Fibroblast of villous mesenchyme (primary cell): Measurements from ENCODE around the gene GBX1. TPM values are rescaled to one million over a fixed set of nuclear protein-coding genes. Genes with fewer than 3 reads are reported as not detected.

Experiments used
- DNase-seq: peaks from one replicate; pipeline ENCODE4 v3.0.0-alpha.2; 2010; ENCODE audit warnings: low read depth
- H3K4me3 ChIP-seq: 2 replicates; pipeline ENCODE4 v1.5.1; 2011; ENCODE audit warnings: low read depth, mild to moderate bottlenecking, low read length
- CTCF ChIP-seq: IDR thresholded peaks from 2 replicates; pipeline ENCODE4 v1.5.1; 2012; ENCODE audit warnings: low read depth, mild to moderate bottlenecking, low read length; ENCODE audit not compliant: insufficient read depth
- total RNA-seq: library from RNA; depleted of rRNA; stranded (reverse); fragments of >200 nt; gene quantifications from 2 replicates; pipeline ENCODE4 v1.2.3, GENCODE V29; 2012

The GBX1 gene
- total RNA-seq, 1 donor, result not detected

- TF ChIP-seq CTCF, result peak; percentile 61
- H3K4me3 ChIP-seq, result peak overlapping the region; percentile 33
- peak; percentile 11 for DNase-seq
Measured at GRCh38 chr7:151168003-151168786, 701 bp upstream of the GBX1 start.

- TF ChIP-seq CTCF, result no peak
- no peak for DNase-seq
- no peak overlapping the region for H3K4me3 ChIP-seq
Measured at GRCh38 chr7:151166629-151167196, 781 bp downstream of the GBX1 start.

GRCh38 chr7:151161757-151162156 is 5.7 kb downstream of the GBX1 start:
- no peak for TF ChIP-seq CTCF
- no peak for DNase-seq
- no peak overlapping the region for H3K4me3 ChIP-seq

- DNase-seq, result no peak
- TF ChIP-seq CTCF, result no peak
- H3K4me3 ChIP-seq, result no peak overlapping the region
Measured at GRCh38 chr7:151157645-151158329, 9.7 kb downstream of the GBX1 start.

DNA sequence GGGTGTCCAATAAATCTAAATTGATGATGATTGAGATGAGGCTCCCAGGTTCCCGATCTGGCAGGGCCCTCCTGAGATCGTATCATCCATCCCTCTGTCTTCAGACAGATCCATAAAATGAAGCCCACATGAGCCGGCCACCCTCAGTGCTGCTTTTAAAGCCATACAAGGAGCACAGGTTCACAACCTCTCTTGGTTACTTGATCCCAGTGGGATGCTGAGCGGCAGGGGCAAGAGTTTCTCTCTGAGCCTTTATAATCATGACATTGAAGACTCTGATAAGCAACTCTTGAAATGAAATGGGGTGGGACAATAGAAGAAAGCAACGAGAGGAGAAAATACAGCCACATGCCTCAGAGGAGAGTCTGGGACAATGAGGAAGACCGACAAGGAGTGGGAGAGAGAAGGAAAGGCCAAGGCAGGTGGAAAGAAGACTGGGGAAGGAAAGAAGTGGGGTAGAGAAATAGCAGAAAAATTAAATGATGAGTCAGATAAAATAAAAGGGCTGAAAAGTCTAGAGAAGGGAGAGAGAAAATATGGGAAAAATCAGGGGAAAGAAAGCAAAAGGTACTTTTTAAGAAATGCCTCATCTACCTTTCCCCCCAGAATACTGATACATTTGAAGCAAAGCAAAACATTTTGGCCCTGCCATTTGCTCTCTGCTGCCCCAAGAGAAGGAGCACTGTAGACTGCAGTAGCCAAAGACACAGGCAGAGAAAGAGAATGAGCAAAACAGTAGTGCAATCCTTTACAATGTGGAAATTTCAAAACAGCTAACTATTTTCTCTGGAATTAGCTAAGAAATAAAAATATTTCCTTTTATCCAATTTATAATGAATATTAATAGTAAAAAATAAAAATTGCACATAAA is 14.6 kb downstream of the GBX1 start:
- TF ChIP-seq CTCF, result no peak
- DNase-seq, result no peak
- H3K4me3 ChIP-seq, result no peak overlapping the region

- no peak for TF ChIP-seq CTCF
- DNase-seq, result no peak
- no peak overlapping the region for H3K4me3 ChIP-seq
Measured at GRCh38 chr7:151150388-151150787, 17.1 kb downstream of the GBX1 start.
